K562 (cell line): ENCODE results near the gene SPATS1. TPM values are rescaled to one million over a fixed set of nuclear protein-coding genes. Genes with fewer than 3 reads are reported as not detected.
A peak's percentile ranks its signal among the peaks of the same experiment; 100 is the strongest.

ENCODE experiments used
- ARID1B ChIP-seq: fragments of 450-650 bp; IDR thresholded peaks from 2 replicates; pipeline ENCODE4 v1.6.1; 2016; ENCODE audit warnings: antibody characterized with exemption, mild to moderate bottlenecking, inconsistent platforms
- CUX1 ChIP-seq: fragments of 200-800 bp; sonication (Bioruptor generic); IDR thresholded peaks from 2 replicates; pipeline ENCODE4 v1.6.1; 2016; ENCODE audit warnings: missing genetic modification characterization, missing compliant biosample characterization
- JUNB ChIP-seq: fragments of 450-650 bp; formaldehyde crosslinking; conservative IDR thresholded peaks from 2 replicates; pipeline ENCODE4 v1.4.0; 2020; ENCODE audit warnings: mild to moderate bottlenecking
- MTA2 ChIP-seq: fragments of 450-650 bp; IDR thresholded peaks from 2 replicates; pipeline ENCODE4 v1.6.1; 2016; ENCODE audit warnings: low read depth
- NFXL1 ChIP-seq: fragments of 450-650 bp; formaldehyde crosslinking; IDR thresholded peaks from 2 replicates; pipeline ENCODE4 v1.4.0; 2021; ENCODE audit warnings: mild to moderate bottlenecking
- NR2C1 ChIP-seq, 2 experiments: fragments of 450-650 bp; IDR thresholded peaks; 2 replicates each; pipeline ENCODE4 v1.6.1; 2017; ENCODE audit warnings: mild to moderate bottlenecking in 2 of 2, antibody characterized with exemption in 1 of 2, inconsistent platforms in 1 of 2, missing compliant biosample characterization in 1 of 2, missing genetic modification characterization in 1 of 2
- POLR3G ChIP-seq: IDR thresholded peaks from 2 replicates; pipeline ENCODE4 v1.6.1; 2011; ENCODE audit not compliant: insufficient read length, insufficient replicate concordance; ENCODE audit errors: extremely low read depth
- PRMT5 ChIP-seq: sonication (generic); formaldehyde crosslinking; IDR thresholded peaks from 2 replicates; pipeline ENCODE4 v1.5.0; 2020; ENCODE audit warnings: missing genetic modification reagents
- RBM17 ChIP-seq: fragments of 200-400 bp; formaldehyde crosslinking; IDR thresholded peaks from 2 replicates; pipeline ENCODE4 v1.6.1; 2017; ENCODE audit warnings: low read depth, mild to moderate bottlenecking, low read length, borderline replicate concordance
- RFX5 ChIP-seq: IDR thresholded peaks from 2 replicates; pipeline ENCODE4 v1.6.1; 2011; ENCODE audit warnings: low read depth, mild to moderate bottlenecking, improper control_type of control experiment, low read length
- SRF ChIP-seq, 2 experiments: fragments of 250-450, 450-650 bp in 1 of 2; sonication (Bioruptor Pico) in 1 of 2; sonication (generic) in 1 of 2; formaldehyde crosslinking; IDR thresholded peaks; 2 replicates each; pipeline versions ENCODE4 v1.5.0 to v1.5.1; 2020 to 2022; ENCODE audit warnings: mild to moderate bottlenecking in 1 of 2, missing genetic modification reagents in 1 of 2
- TFAM ChIP-seq: fragments of 250-450 bp; sonication (Bioruptor Pico); conservative IDR thresholded peaks from 2 replicates; pipeline ENCODE4 v1.5.0; 2021; ENCODE audit warnings: mild to moderate bottlenecking, moderate library complexity
- ZC3H8 ChIP-seq: fragments of 450-650 bp; IDR thresholded peaks from 2 replicates; pipeline ENCODE4 v1.6.1; 2017
- ZNF668 ChIP-seq: fragments of 250-450 bp; sonication (Bioruptor Pico); IDR thresholded peaks from 2 replicates; pipeline ENCODE4 v1.8.0; 2022; ENCODE audit warnings: mild to moderate bottlenecking, inconsistent platforms
- ZNF780A ChIP-seq: fragments of 250-450 bp; sonication (Bioruptor Pico); IDR thresholded peaks from 2 replicates; pipeline ENCODE4 v1.5.0; 2021; ENCODE audit warnings: mild to moderate bottlenecking
- polyA plus RNA-seq, 8 experiments: library from polyadenylated mRNA; depleted of rRNA in 4 of 8; stranded (reverse) in 5 of 8; unstranded in 3 of 8; fragments of >200 nt; fragmentation: Nextera tagmentation in 2 of 8; fragmentation: Illumina TruSeq in 1 of 8; extraction: Ambion mirVana in 2 of 8; extraction: Trizol in 1 of 8; gene quantifications; 2 replicates each; pipeline versions ENCODE4 v1.2.1 to v1.2.3, GENCODE V29; 2011 to 2014; ENCODE audit warnings: inconsistent platforms in 1 of 8, missing spikeins in 1 of 8
- total RNA-seq, 7 experiments: library from RNA; depleted of rRNA in 6 of 7; stranded (reverse); fragments of >200 nt in 6 of 7; fragmentation: Illumina TruSeq in 2 of 7; extraction: Trizol in 2 of 7; gene quantifications; 2 replicates each; pipeline versions ENCODE4 v1.2.1 to v1.2.3, GENCODE V29; 2011 to 2021; ENCODE audit warnings: low replicate concordance in 1 of 7
- TF ChIP-seq, protein P1 (sequence below), 2 experiments: fragments of 200-800 bp in 1 of 2; sonication (Bioruptor generic) in 1 of 2; sonication (generic) in 1 of 2; formaldehyde crosslinking in 1 of 2; IDR thresholded peaks in 1 of 2; conservative IDR thresholded peaks in 1 of 2; 2 replicates each; pipeline versions ENCODE4 v1.5.0 to v1.6.1; 2016 to 2020; ENCODE audit warnings: missing compliant biosample characterization in 1 of 2, missing genetic modification characterization in 1 of 2, missing genetic modification reagents in 1 of 2
- TF ChIP-seq, protein P2 (sequence below): sonication (generic); formaldehyde crosslinking; IDR thresholded peaks from 2 replicates; pipeline ENCODE4 v1.8.1; 2023; ENCODE audit warnings: mild to moderate bottlenecking, missing genetic modification reagents, moderate library complexity
- TF ChIP-seq, protein P3 (sequence below): fragments of 450-650 bp; IDR thresholded peaks from 2 replicates; pipeline ENCODE4 v1.6.1; 2016; ENCODE audit warnings: missing biosample characterization, missing genetic modification characterization

Gene SPATS1
- total and polyA plus RNA-seq, 9 of the 15 experiments (the other 6 are each of a cell fraction or from before 2014, with no cell fraction given), result not detected

DNA sequence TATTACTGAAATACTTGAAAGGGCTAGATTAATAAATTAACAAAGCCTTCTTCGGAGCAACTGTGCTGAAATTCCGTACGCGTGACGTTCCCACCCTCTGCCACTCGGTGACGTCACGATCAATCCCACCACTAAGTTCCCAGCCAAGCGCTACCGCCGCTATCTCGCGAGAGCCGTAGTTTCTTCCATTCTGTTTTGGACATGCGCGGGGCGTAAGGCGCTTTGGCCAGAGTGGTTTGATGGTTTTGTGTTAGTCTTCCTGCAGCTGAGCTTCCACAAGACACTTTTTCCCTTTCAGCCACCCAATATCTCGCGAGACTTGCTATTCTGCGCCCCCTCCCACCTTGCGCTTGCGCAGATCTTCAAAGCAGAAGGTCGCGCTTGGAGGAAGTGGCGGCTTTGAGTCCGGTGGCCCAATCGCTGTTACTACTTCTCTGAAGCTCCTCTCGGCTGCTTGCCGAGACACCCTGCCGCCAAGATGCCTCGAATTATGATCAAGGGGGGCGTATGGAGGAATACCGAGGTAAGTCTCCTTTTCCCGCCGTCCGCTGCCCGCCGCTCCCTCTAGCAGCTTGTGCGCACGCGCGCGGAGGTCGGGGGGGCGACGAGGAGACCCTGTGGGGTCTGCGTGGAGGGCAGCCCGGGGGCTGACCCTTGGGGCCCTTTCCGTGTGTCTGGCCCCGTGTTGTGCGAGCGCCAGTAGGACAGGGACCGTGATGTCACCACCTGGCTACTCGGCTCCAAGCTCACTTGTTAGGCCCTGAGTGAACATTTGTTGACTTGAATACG is 45.1 kb downstream of the SPATS1 start, which contains the start of gene CDC5L (continued):
- TF ChIP-seq, protein P1, sequence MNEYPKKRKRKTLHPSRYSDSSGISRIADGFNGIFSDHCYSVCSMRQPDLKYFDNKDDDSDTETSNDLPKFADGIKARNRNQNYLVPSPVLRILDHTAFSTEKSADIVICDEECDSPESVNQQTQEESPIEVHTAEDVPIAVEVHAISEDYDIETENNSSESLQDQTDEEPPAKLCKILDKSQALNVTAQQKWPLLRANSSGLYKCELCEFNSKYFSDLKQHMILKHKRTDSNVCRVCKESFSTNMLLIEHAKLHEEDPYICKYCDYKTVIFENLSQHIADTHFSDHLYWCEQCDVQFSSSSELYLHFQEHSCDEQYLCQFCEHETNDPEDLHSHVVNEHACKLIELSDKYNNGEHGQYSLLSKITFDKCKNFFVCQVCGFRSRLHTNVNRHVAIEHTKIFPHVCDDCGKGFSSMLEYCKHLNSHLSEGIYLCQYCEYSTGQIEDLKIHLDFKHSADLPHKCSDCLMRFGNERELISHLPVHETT (CRISPR knock-in tag; conservative IDR thresholded peaks at IDR 0.05 in 1 of 2, IDR thresholded peaks at IDR 0.05 in 1 of 2), result peak in 1 of 2 experiments; percentile 55; a peak in 1 of 4 replicates
- no peak for TF ChIP-seq ARID1B
- TF ChIP-seq JUNB (CRISPR knock-in tag), result 0 out of 2 replicates have a peak, but pooled peaks have one; percentile 13
- TF ChIP-seq NFXL1 (CRISPR knock-in tag), result no peak
- TF ChIP-seq, protein P2, sequence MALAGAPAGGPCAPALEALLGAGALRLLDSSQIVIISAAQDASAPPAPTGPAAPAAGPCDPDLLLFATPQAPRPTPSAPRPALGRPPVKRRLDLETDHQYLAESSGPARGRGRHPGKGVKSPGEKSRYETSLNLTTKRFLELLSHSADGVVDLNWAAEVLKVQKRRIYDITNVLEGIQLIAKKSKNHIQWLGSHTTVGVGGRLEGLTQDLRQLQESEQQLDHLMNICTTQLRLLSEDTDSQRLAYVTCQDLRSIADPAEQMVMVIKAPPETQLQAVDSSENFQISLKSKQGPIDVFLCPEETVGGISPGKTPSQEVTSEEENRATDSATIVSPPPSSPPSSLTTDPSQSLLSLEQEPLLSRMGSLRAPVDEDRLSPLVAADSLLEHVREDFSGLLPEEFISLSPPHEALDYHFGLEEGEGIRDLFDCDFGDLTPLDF (CRISPR knock-in tag), result peak; percentile 42
- TF ChIP-seq RFX5, result no peak; the same call in 1 of the 2 replicates
- no peak for TF ChIP-seq ZC3H8
- no peak for TF ChIP-seq POLR3G
- no peak for TF ChIP-seq PRMT5 (CRISPR knock-in tag)
- no peak; a peak in 1 of 4 replicates for TF ChIP-seq SRF (CRISPR knock-in tag; IDR thresholded peaks at IDR 0.05)
- no peak for TF ChIP-seq MTA2
- TF ChIP-seq NR2C1 (IDR thresholded peaks at IDR 0.05), result no peak
- TF ChIP-seq NR2C1 (tag; IDR thresholded peaks at IDR 0.05), result peak; percentile 43
- TF ChIP-seq, protein P3, sequence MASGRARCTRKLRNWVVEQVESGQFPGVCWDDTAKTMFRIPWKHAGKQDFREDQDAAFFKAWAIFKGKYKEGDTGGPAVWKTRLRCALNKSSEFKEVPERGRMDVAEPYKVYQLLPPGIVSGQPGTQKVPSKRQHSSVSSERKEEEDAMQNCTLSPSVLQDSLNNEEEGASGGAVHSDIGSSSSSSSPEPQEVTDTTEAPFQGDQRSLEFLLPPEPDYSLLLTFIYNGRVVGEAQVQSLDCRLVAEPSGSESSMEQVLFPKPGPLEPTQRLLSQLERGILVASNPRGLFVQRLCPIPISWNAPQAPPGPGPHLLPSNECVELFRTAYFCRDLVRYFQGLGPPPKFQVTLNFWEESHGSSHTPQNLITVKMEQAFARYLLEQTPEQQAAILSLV, result no peak
- no peak for TF ChIP-seq ZNF668 (CRISPR knock-in tag)
- TF ChIP-seq ZNF780A (CRISPR knock-in tag), result no peak
- no peak for TF ChIP-seq CUX1
- TF ChIP-seq TFAM, result no peak
- no peak for TF ChIP-seq RBM17
